Measurements from ENCODE around the gene RIPPLY3. TPM values are rescaled to one million over a fixed set of nuclear protein-coding genes. Genes with fewer than 3 reads are reported as not detected.

Gene RIPPLY3
- total and polyA plus RNA-seq, 7 experiments from 2014 or later, result not detected

- Histone ChIP-seq H3K27me3 (ENCODE audit: control insufficient read depth in 2 of 2, insufficient read depth in 2 of 2, low read length in 2 of 2) (no peaks in the 10 kb centered on the region), H3K36me3 (ENCODE audit: control insufficient read depth in 2 of 3, insufficient read depth in 3 of 3, low read length in 3 of 3) (no peaks in the 10 kb centered on the region), H3K27ac (ENCODE audit: low read depth, low read length) (no peak overlapping the region), H3K9me3 (ENCODE audit: control insufficient read depth in 2 of 3, low read length in 3 of 3) (no peaks in the 10 kb centered on the region), H3K4me3 (ENCODE audit: low read length) (no peak overlapping the region), H3K4me1 (ENCODE audit: control insufficient read depth in 2 of 2, insufficient read depth in 2 of 2, low read length in 2 of 2) (no peaks in the 10 kb centered on the region)
- Mint-ChIP-seq H3K36me3 (peaks cover 0 to 8% (median 0%) of the 10 kb centered on the region in 5 donors), H3K27me3 (peaks cover 0 to 3% (median 0%) of the 10 kb centered on the region in 5 donors), H3K9me3 (no peaks in the 10 kb centered on the region), H3K4me1 (peaks cover 0 to 7% (median 0%) of the 10 kb centered on the region in 7 donors), H3K27ac (no peak overlapping the region), H3K4me3 (no peak overlapping the region)
- ChIA-PET CTCF (no interaction called here), POLR2A (no interaction called here)
- intact Hi-C loops (cut with micrococcal nuclease), result no loop called here
- DNase-seq (no peak), ATAC-seq (no peak)
Observed at GRCh38 chr21:37060296-37060695, 53.8 kb downstream of the RIPPLY3 start.

GRCh38 chr21:37061926-37062592 lies 55.6 kb downstream of the RIPPLY3 start:
- ChIA-PET CTCF (no interaction called here), POLR2A (no interaction called here)
- Histone ChIP-seq H3K4me3 (ENCODE audit: low read length) (no peak overlapping the region), H3K27ac (ENCODE audit: low read depth, low read length) (no peak overlapping the region), H3K9me3 (ENCODE audit: control insufficient read depth in 2 of 3, low read length in 3 of 3) (no peaks in the 10 kb centered on the region), H3K4me1 (ENCODE audit: control insufficient read depth in 2 of 2, insufficient read depth in 2 of 2, low read length in 2 of 2) (no peaks in the 10 kb centered on the region), H3K36me3 (ENCODE audit: control insufficient read depth in 2 of 3, insufficient read depth in 3 of 3, low read length in 3 of 3) (no peaks in the 10 kb centered on the region), H3K27me3 (ENCODE audit: control insufficient read depth in 2 of 2, insufficient read depth in 2 of 2, low read length in 2 of 2) (no peaks in the 10 kb centered on the region)
- no peak for ATAC-seq
- Mint-ChIP-seq H3K27me3 (no peaks in the 10 kb centered on the region), H3K9me3 (no peaks in the 10 kb centered on the region), H3K4me3 (no peak overlapping the region), H3K4me1 (peaks cover 0 to 7% (median 0%) of the 10 kb centered on the region in 7 donors), H3K36me3 (peaks cover 0 to 11% (median 3%) of the 10 kb centered on the region in 5 donors), H3K27ac (no peak overlapping the region)
- intact Hi-C loops (cut with micrococcal nuclease), result no loop called here
- DNase-seq, result no peak

GRCh38 chr21:37062593-37062935 lies 56.1 kb downstream of the RIPPLY3 start:
- H3K36me3 Mint-ChIP-seq, result peaks cover 0 to 15% (median 5%) of the 10 kb centered on the region in 5 donors
- POLR2A ChIA-PET, result no interaction called here
- no peaks in the 10 kb centered on the region for H3K9me3 Mint-ChIP-seq
- intact Hi-C loops (cut with micrococcal nuclease), result no loop called here
- no peak overlapping the region for H3K27ac Mint-ChIP-seq
- no peaks in the 10 kb centered on the region for H3K27me3 ChIP-seq (ENCODE audit: control insufficient read depth in 2 of 2, insufficient read depth in 2 of 2, low read length in 2 of 2)
- no peak overlapping the region for H3K27ac ChIP-seq (ENCODE audit: low read depth, low read length)
- CTCF ChIA-PET, result no interaction called here
- H3K36me3 ChIP-seq (ENCODE audit: control insufficient read depth in 2 of 3, insufficient read depth in 3 of 3, low read length in 3 of 3), result no peaks in the 10 kb centered on the region
- no peak overlapping the region for H3K4me3 Mint-ChIP-seq
- no peaks in the 10 kb centered on the region for H3K4me1 ChIP-seq (ENCODE audit: control insufficient read depth in 2 of 2, insufficient read depth in 2 of 2, low read length in 2 of 2)
- H3K4me3 ChIP-seq (ENCODE audit: low read length), result no peak overlapping the region
- DNase-seq, result no peak
- H3K9me3 ChIP-seq (ENCODE audit: control insufficient read depth in 2 of 3, low read length in 3 of 3), result no peaks in the 10 kb centered on the region
- peaks cover 0 to 7% (median 0%) of the 10 kb centered on the region in 7 donors for H3K4me1 Mint-ChIP-seq
- no peak for ATAC-seq
- no peaks in the 10 kb centered on the region for H3K27me3 Mint-ChIP-seq

- POLR2A ChIA-PET, result no interaction called here
- Mint-ChIP-seq H3K36me3 (peaks cover 1 to 19% (median 7%) of the 10 kb centered on the region in 5 donors), H3K4me3 (no peak overlapping the region), H3K4me1 (peaks cover 0 to 7% (median 0%) of the 10 kb centered on the region in 7 donors), H3K27me3 (no peaks in the 10 kb centered on the region), H3K27ac (peak overlapping the region in 2 of 9 donors; percentile 38 to 45), H3K9me3 (no peaks in the 10 kb centered on the region)
- Histone ChIP-seq H3K27ac (ENCODE audit: low read depth, low read length) (no peak overlapping the region), H3K4me3 (ENCODE audit: low read length) (no peak overlapping the region), H3K9me3 (ENCODE audit: control insufficient read depth in 2 of 3, low read length in 3 of 3) (no peaks in the 10 kb centered on the region), H3K36me3 (ENCODE audit: control insufficient read depth in 2 of 3, insufficient read depth in 3 of 3, low read length in 3 of 3) (no peaks in the 10 kb centered on the region), H3K4me1 (ENCODE audit: control insufficient read depth in 2 of 2, insufficient read depth in 2 of 2, low read length in 2 of 2) (no peaks in the 10 kb centered on the region), H3K27me3 (ENCODE audit: control insufficient read depth in 2 of 2, insufficient read depth in 2 of 2, low read length in 2 of 2) (no peaks in the 10 kb centered on the region)
- DNase-seq (no peak), ATAC-seq (no peak)
- intact Hi-C loops (cut with micrococcal nuclease), result no loop called here
- CTCF ChIA-PET, result no interaction called here
Observed at GRCh38 chr21:37063433-37063832, 56.9 kb downstream of the RIPPLY3 start.

GRCh38 chr21:37064841-37065240 lies 58.3 kb downstream of the RIPPLY3 start:
- intact Hi-C loops (cut with micrococcal nuclease), result no loop called here
- CTCF ChIA-PET, result no interaction called here
- Histone ChIP-seq H3K4me3 (ENCODE audit: low read length) (no peak overlapping the region), H3K27me3 (ENCODE audit: control insufficient read depth in 2 of 2, insufficient read depth in 2 of 2, low read length in 2 of 2) (no peaks in the 10 kb centered on the region), H3K36me3 (ENCODE audit: control insufficient read depth in 2 of 3, insufficient read depth in 3 of 3, low read length in 3 of 3) (no peaks in the 10 kb centered on the region), H3K27ac (ENCODE audit: low read depth, low read length) (no peak overlapping the region), H3K9me3 (ENCODE audit: control insufficient read depth in 2 of 3, low read length in 3 of 3) (no peaks in the 10 kb centered on the region), H3K4me1 (ENCODE audit: control insufficient read depth in 2 of 2, insufficient read depth in 2 of 2, low read length in 2 of 2) (no peaks in the 10 kb centered on the region)
- POLR2A ChIA-PET, result no interaction called here
- no peaks in the 10 kb centered on the region for H3K27me3 Mint-ChIP-seq
- no peaks in the 10 kb centered on the region for H3K9me3 Mint-ChIP-seq
- no peak overlapping the region for H3K4me3 Mint-ChIP-seq
- peak overlapping the region in 3 of 9 donors; percentile 4 to 25 (median 11) for H3K27ac Mint-ChIP-seq
- peaks cover 3 to 28% (median 10%) of the 10 kb centered on the region in 5 donors for H3K36me3 Mint-ChIP-seq
- ATAC-seq (no peak), DNase-seq (no peak)
- peaks cover 0 to 8% (median 2%) of the 10 kb centered on the region in 7 donors for H3K4me1 Mint-ChIP-seq

GRCh38 chr21:37065561-37066177 lies 59.2 kb downstream of the RIPPLY3 start:
- H3K36me3 ChIP-seq (ENCODE audit: control insufficient read depth in 2 of 3, insufficient read depth in 3 of 3, low read length in 3 of 3), result no peaks in the 10 kb centered on the region
- H3K4me1 ChIP-seq (ENCODE audit: control insufficient read depth in 2 of 2, insufficient read depth in 2 of 2, low read length in 2 of 2), result no peaks in the 10 kb centered on the region
- H3K27me3 Mint-ChIP-seq, result no peaks in the 10 kb centered on the region
- H3K4me1 Mint-ChIP-seq, result peaks cover 3 to 16% (median 10%) of the 10 kb centered on the region in 7 donors
- H3K9me3 ChIP-seq (ENCODE audit: control insufficient read depth in 2 of 3, low read length in 3 of 3), result no peaks in the 10 kb centered on the region
- DNase-seq (no peak), ATAC-seq (no peak)
- no peaks in the 10 kb centered on the region for H3K9me3 Mint-ChIP-seq
- ChIA-PET POLR2A (no interaction called here), CTCF (no interaction called here)
- H3K36me3 Mint-ChIP-seq, result peaks cover 3 to 28% (median 12%) of the 10 kb centered on the region in 5 donors
- no peak overlapping the region for H3K4me3 Mint-ChIP-seq
- intact Hi-C loops (cut with micrococcal nuclease), result no loop called here
- no peaks in the 10 kb centered on the region for H3K27me3 ChIP-seq (ENCODE audit: control insufficient read depth in 2 of 2, insufficient read depth in 2 of 2, low read length in 2 of 2)
- no peak overlapping the region for H3K27ac ChIP-seq (ENCODE audit: low read depth, low read length)
- H3K27ac Mint-ChIP-seq, result no peak overlapping the region
- no peak overlapping the region for H3K4me3 ChIP-seq (ENCODE audit: low read length)
